ENCODE data around the gene TPD52L1.
"Not testable (repeated sequence)": the region's sequence is repeated elsewhere in the genome, so short reads cannot be mapped to it uniquely, and the experiment has no call there.

The TPD52L1 gene

DNA sequence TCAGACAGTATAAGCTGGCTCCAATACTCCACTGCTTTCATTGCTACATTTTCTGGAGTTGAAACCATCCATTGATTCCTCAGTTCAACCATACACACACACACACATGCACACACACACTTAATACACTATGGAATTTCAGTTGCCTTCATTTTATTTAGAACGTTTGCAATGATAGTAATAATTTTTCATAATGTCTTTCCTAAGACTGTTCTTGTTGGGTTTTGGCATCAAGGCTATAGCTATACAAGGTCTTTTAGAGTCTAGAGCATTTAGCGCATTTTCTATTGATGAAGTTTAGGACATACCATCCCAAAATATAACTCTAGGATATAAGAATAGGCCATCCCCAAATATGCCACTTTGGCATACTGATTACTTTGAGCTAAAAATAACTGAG is 15.5 kb upstream of the TPD52L1 start:
- DNase-seq (ENCODE audit: insufficient read length, low spot score), result no peak
- FAIRE-seq, result no peak

GRCh38 chr6:125140808-125141207 is 12.8 kb upstream of the TPD52L1 start:
- DNase-seq (ENCODE audit: insufficient read length, low spot score) (no peak), FAIRE-seq (no peak)

DNA sequence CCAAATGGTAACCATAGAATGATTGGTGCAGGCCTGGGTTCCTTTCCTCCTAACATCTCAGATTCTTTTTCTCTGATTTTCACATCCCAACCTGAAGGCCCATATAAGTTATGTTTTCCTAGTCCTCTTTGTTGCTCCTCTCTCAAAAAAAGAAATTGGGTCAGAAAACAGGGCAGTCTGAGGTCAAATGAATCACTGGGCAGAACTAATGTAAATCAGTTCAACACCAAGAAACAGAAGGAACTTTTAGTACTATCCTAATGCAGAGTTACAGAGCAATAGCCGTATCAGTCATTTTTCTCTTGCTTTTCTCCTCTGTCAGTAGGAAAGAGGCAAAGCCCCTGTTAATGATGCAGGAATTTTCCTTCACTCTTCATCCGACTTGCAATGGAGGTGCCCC is 11.0 kb upstream of the TPD52L1 start:
- FAIRE-seq, result no peak

GRCh38 chr6:125144822-125145221 is 8.8 kb upstream of the TPD52L1 start:
- FAIRE-seq, result no peak
- DNase-seq (ENCODE audit: insufficient read length, low spot score), result no peak

More for the DNA sequence above, 11.0 kb upstream of the TPD52L1 start:
- no peak for DNase-seq (ENCODE audit: insufficient read length, low spot score)

GRCh38 chr6:125149256-125150144 is 4.1 kb upstream of the TPD52L1 start:
- FAIRE-seq (no peak), DNase-seq (ENCODE audit: insufficient read length, low spot score) (no peak)

- DNase-seq (ENCODE audit: insufficient read length, low spot score) (no peak), FAIRE-seq (no peak)
Measured at GRCh38 chr6:125151700-125152099, 1.9 kb upstream of the TPD52L1 start.

- FAIRE-seq (no peak), DNase-seq (ENCODE audit: insufficient read length, low spot score) (no peak)
Measured at GRCh38 chr6:125154118-125154760, 666 bp downstream of the TPD52L1 start.

- DNase-seq (ENCODE audit: insufficient read length, low spot score) (no peak), FAIRE-seq (no peak)
Measured at GRCh38 chr6:125154761-125155135, 1.2 kb downstream of the TPD52L1 start.

DNA sequence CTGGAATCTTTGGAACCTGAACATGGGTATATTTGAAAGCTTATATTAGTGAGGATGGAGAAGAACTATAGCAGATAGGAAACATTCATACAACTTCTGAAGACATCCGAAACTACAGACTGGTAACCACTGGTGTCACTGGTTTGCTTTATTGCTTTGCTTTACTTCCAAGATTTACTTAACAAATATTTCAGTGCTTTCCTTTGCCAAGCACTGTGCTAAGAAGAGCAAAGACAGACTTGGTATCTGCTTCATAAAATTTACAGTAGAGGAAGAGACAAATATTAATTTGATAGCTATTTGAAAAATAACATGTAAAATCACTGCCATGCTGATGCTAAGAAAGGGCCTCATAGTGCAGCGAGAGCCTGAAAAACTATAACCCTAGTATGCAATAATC is 1.8 kb downstream of the TPD52L1 start:
- DNase-seq (ENCODE audit: insufficient read length, low spot score) (no peak), FAIRE-seq (no peak)

DNA sequence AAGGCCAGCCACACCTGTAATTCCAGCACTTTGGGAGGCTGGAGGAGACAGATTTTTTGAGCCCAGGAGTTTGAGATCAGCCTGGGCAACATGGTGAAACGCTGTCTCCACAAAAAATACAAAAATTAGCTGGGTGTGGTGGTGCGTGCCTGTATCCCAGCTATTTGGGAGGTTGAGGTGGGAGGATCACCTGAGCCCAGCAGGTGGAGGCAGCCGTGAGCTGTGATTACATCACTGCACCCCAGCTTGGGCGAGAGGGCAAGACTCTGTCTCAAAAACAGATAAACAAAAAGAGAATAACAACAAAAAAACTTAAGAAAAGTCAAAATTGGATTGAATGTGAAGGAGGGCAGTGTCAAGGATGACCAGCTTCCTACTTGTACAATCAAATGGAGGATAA is 2.9 kb downstream of the TPD52L1 start:
- DNase-seq (ENCODE audit: insufficient read length, low spot score), result no peak
- no peak for FAIRE-seq

- DNase-seq (ENCODE audit: insufficient read length, low spot score) (no peak), FAIRE-seq (no peak)
Measured at GRCh38 chr6:125157280-125157679, 3.7 kb downstream of the TPD52L1 start.

DNA sequence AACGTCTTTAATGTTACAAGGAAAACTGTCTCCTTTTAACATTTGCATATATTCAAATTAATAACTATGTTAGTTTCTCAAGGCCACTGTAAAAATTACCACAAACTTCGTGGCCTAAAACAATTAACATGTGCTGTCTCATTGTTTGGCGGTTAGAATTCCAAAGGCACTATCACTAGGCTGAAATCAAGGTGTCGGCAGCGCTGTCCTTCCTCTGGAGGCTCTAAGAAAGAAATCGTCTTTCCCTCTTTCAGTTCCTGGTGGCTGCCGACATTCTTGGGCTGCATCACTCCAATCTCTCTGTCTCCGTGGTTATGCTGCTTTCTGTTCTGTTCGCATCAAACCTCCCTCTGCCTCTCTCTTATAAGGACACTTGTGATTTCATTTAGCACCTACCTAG is 4.2 kb downstream of the TPD52L1 start:
- DNase-seq (ENCODE audit: insufficient read length, low spot score) (no peak), FAIRE-seq (no peak)

DNA sequence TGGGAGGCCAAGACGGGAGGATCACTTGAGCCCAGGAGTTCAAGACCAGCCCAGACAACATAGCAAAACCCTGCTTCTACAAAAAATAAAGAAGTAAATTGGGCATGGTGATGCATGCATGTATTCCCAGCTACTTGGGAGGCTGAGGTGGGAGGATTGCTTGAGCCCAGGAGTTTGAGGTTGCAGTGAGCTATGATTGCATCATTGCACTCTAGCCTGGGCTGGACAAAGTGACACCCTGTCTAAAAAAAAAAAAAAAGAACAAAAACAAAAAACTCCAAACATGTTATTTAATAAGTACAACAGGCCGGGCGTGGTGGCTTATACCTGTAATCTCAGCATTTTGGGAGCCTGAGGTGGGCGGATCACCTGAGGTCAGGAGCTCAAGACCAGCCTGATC is 9.8 kb downstream of the TPD52L1 start:
- FAIRE-seq; DNase-seq (ENCODE audit: insufficient read length, low spot score): not testable (repeated sequence)

GRCh38 chr6:125163811-125164210 is 10.2 kb downstream of the TPD52L1 start:
- no peak for FAIRE-seq
- no peak for DNase-seq (ENCODE audit: insufficient read length, low spot score)

DNA sequence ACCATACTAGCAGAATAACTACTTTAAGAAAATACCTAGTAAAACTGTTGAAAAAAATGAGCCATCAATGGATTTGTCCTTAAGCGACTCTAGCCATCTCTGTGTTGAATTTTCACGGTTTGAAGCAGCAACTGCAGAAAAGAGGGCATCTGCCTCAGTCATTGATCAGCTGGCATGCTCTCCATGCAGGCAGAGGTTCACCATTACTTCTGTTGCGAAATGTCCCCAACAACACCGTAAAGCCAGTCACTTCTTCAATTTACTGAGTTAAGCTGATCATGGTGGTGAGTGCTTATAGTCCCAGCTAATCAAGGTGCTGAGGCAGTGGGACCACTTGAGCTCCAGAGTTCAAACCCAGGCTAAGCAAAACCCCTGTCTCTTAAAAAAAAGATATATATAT is 11.1 kb downstream of the TPD52L1 start:
- no peak for DNase-seq (ENCODE audit: insufficient read length, low spot score)
- FAIRE-seq, result no peak

- DNase-seq (ENCODE audit: insufficient read length, low spot score) (no peak), FAIRE-seq (no peak)
Measured at GRCh38 chr6:125165256-125165655, 11.7 kb downstream of the TPD52L1 start.

DNA sequence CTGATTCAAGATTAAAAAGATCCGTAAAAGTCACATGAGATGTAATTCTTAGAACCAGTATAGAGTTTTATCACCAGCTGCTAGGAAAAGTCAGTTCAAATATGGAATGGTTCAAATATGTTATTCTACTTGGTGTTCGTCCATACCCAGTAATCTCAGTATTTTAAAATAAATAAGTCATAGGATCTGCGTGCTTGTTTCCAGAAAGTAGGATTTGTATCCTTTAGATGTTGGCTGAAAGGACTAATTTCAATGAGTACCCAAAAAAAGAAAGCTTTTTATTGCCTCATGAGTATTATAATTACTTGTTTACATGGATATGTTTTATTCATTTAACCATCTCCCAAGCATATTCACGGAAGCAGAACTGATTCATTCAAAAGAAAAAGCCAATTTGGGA is 12.2 kb downstream of the TPD52L1 start:
- FAIRE-seq (no peak), DNase-seq (ENCODE audit: insufficient read length, low spot score) (no peak)

GRCh38 chr6:125166711-125167110 is 13.1 kb downstream of the TPD52L1 start:
- FAIRE-seq (no peak), DNase-seq (ENCODE audit: insufficient read length, low spot score) (no peak)

- FAIRE-seq, result no peak
- DNase-seq (ENCODE audit: insufficient read length, low spot score), result no peak
Measured at GRCh38 chr6:125167579-125167978, 14.0 kb downstream of the TPD52L1 start.

DNA sequence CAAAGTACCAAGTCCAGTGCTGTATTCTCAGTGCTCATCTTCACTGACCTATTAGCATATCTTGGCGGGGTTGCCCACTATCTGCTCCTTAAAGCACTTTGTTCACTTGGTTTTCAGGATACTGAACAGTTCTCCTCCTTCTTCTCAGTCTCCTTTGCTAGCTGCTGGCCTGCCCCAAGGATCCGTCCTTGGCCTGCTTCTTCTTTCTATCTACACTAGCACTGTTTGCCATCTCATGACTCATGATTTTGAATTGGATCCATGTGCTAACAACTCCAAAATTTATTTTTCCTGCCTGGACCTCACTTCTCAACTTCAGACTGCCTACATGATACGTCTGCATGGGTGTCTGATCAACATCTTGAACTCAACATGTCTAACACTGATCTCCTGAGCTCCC is 15.5 kb downstream of the TPD52L1 start:
- FAIRE-seq, result no peak

DNA sequence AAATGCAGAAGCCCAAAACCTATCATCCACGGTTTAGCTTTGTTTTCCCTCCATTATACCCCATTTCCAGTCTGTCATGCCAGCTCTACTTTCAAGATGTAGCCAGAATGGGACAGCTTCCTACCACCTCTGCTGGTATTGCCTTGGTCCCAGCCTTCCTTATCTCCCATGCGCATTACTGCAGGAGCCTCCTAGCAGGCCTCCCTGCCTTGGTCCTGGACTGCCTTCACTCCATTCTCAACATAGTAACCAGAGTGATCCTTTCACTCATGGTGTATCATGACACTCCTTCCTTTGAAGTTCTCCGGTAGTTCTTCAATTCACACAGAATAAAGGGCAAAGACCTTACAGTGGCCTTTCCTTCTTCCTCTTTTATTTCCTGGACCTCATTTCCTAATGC is 15.9 kb downstream of the TPD52L1 start:
- FAIRE-seq (no peak), DNase-seq (ENCODE audit: insufficient read length, low spot score) (no peak)

More for the DNA sequence above, 15.5 kb downstream of the TPD52L1 start:
- DNase-seq (ENCODE audit: insufficient read length, low spot score), result no peak

DNA sequence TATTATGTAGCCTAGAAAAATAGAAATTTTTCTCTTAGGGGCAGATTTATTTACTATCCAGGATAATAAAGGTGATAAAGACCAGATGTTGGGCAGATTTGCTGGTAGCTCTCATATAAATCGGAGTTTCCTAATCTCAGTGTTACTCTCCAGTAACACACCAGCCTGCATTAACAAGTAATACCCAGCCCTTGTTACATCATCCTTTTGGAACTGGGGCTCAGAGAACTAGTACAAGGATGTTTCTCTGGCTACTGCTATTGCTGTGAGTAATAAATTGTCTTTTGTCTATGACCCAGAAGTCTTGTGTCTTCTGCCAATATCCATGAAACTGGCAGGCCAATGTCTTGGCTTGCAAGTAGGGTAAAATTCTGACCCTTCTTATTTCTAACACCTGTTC is 16.8 kb downstream of the TPD52L1 start:
- no peak for DNase-seq (ENCODE audit: insufficient read length, low spot score)
- no peak for FAIRE-seq

Measured in HTR-8/SVneo (cell line).